NCI-H510A treated with DMSO at 0.1 percent for 48 hours (cell line): ENCODE data around the gene KBTBD13.

Source experiments
- DNase-seq: peaks from one replicate; lab custom pipeline; 2025; lab: John Stamatoyannopoulos, UW

Gene KBTBD13

DNA sequence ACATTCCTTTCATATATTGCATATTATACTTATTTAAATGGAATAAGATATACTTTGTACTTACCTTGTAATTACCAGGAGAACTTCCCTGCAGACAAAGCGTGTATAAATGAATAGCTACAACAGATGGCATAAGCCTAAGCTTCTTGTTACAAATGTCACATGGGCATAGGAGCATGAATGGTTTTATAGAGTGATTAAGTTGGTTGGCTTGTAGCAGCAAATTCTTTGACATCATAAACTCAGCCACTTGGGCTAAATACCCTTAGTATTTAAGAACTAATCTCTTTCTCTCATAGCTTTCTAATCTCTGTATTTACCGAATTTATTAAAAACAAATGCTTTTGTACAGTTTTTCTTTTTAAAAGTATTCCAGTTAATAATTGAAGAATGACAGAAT is 38.5 kb downstream of the KBTBD13 start, which contains the start of gene UBAP1L:
Gene UBAP1L (minus strand): TSS at position 115 of the 400 bp plus-strand sequence. CDS start 8,985 bp downstream, outside the sequence.
- DNase-seq: no peak

DNA sequence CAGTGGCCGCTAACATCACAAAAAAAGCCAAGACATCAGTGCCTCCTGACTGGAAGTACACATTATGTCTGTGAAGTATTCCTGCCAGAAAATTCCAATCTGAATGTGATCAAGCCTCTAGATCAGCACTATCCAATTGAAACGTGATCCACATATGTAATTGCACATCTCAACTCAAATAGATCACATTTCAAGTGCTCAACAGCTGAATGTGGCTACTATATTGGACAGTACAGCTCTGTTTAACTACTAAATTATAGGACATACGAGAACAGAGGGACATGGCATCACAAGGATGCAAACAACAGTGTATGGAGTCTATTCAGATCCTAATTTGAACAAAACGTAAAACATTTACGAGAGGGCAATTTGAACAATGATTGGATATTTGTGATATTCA is 39.0 kb downstream of the KBTBD13 start:
- peak; percentile 67 for DNase-seq
